HG03066 (cell line): ENCODE data around the gene RPUSD3.
"Not testable (repeated sequence)": the region's sequence is repeated elsewhere in the genome, so short reads cannot be mapped to it uniquely, and the experiment has no call there.

Source experiments
- ATAC-seq: cut with Tn5 transposase; IDR thresholded peaks from one replicate; pipeline ENCODE4 v1.9.1; 2021; ENCODE audit warnings: low read depth; ENCODE audit not compliant: unreplicated experiment

The RPUSD3 gene

GRCh38 chr3:9866639-9867038 is 22.8 kb upstream of the RPUSD3 start:
- ATAC-seq: no peak

GRCh38 chr3:9865125-9865637 is 21.4 kb upstream of the RPUSD3 start:
- not testable (repeated sequence) for ATAC-seq

- no peak for ATAC-seq
Measured at GRCh38 chr3:9864200-9864927, 20.6 kb upstream of the RPUSD3 start.

GRCh38 chr3:9863058-9863772 is 19.4 kb upstream of the RPUSD3 start:
- no peak for ATAC-seq

GRCh38 chr3:9862391-9863057 is 18.7 kb upstream of the RPUSD3 start:
- no peak for ATAC-seq

GRCh38 chr3:9861626-9862130 is 17.9 kb upstream of the RPUSD3 start:
- no peak for ATAC-seq

GRCh38 chr3:9861201-9861600 is 17.4 kb upstream of the RPUSD3 start:
- ATAC-seq: no peak

GRCh38 chr3:9859530-9860025 is 15.8 kb upstream of the RPUSD3 start:
- ATAC-seq: no peak

- ATAC-seq: no peak
Measured at GRCh38 chr3:9855594-9855993, 11.8 kb upstream of the RPUSD3 start.

- ATAC-seq: not testable (repeated sequence)
Measured at GRCh38 chr3:9854291-9854940, 10.6 kb upstream of the RPUSD3 start.

GRCh38 chr3:9852528-9852927 is 8.7 kb upstream of the RPUSD3 start:
- ATAC-seq: no peak

GRCh38 chr3:9851926-9852325 is 8.1 kb upstream of the RPUSD3 start:
- ATAC-seq: not testable (repeated sequence)

- not testable (repeated sequence) for ATAC-seq
Measured at GRCh38 chr3:9851383-9851782, 7.6 kb upstream of the RPUSD3 start.

- not testable (repeated sequence) for ATAC-seq
Measured at GRCh38 chr3:9848860-9849259, 5.1 kb upstream of the RPUSD3 start.

- not testable (repeated sequence) for ATAC-seq
Measured at GRCh38 chr3:9847870-9848269, 4.1 kb upstream of the RPUSD3 start.

GRCh38 chr3:9846931-9847488 is 3.2 kb upstream of the RPUSD3 start:
- no peak for ATAC-seq

- no peak for ATAC-seq
Measured at GRCh38 chr3:9846231-9846630, 2.4 kb upstream of the RPUSD3 start.

- ATAC-seq: no peak
Measured at GRCh38 chr3:9841015-9841414, 2.8 kb downstream of the RPUSD3 start.

GRCh38 chr3:9838856-9839255 is 5.0 kb downstream of the RPUSD3 start:
- ATAC-seq: no peak
